ENCODE results near the gene FGF23. TPM values are rescaled to one million over a fixed set of nuclear protein-coding genes. Genes with fewer than 3 reads are reported as not detected.

FGF23 gene
- total and polyA plus RNA-seq, 7 donors, result not detected

DNA sequence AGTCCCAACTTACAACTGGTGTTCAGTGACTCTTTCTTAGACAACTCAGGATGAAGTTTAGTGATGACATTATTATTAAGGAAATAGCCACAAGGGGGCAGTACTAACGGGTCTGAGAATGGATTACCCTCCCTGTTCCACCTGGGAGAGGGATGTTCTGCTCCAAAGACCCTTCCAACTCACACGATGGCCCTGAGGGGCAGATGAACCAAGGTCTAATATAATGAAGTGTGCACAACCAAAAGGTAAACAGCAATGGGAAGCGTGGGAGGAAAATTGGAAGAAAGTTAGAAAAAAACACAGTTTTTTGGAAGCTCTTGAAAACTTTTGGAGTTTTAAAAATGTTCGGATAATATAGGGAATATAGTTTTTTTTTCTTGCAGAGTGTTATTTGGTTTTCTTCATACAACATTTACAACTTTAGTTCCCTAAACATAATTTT is 42.1 kb upstream of the FGF23 start:
- TF ChIP-seq, protein P1, sequence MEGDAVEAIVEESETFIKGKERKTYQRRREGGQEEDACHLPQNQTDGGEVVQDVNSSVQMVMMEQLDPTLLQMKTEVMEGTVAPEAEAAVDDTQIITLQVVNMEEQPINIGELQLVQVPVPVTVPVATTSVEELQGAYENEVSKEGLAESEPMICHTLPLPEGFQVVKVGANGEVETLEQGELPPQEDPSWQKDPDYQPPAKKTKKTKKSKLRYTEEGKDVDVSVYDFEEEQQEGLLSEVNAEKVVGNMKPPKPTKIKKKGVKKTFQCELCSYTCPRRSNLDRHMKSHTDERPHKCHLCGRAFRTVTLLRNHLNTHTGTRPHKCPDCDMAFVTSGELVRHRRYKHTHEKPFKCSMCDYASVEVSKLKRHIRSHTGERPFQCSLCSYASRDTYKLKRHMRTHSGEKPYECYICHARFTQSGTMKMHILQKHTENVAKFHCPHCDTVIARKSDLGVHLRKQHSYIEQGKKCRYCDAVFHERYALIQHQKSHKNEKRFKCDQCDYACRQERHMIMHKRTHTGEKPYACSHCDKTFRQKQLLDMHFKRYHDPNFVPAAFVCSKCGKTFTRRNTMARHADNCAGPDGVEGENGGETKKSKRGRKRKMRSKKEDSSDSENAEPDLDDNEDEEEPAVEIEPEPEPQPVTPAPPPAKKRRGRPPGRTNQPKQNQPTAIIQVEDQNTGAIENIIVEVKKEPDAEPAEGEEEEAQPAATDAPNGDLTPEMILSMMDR (IDR thresholded peaks at IDR 0.05), result peak; percentile 67
- intact Hi-C loops (cut with DNase I), result loop anchor here (2.0 to 5.0 kb wide), 3 partner anchors 105 to 114 kb away; no protein-coding TSS in a partner anchor
- H3K36me3 ChIP-seq (ENCODE audit: insufficient read depth in 1 of 2, low read depth in 1 of 2), result no peaks in the 10 kb centered on the region
- no peaks in the 10 kb centered on the region for H3K9me3 ChIP-seq
- ATAC-seq (peak; percentile 67 to 86 (median 73)), DNase-seq (no peak)
- no peak overlapping the region for H3K27ac ChIP-seq
- H3K4me3 ChIP-seq, result no peak overlapping the region
- H3K4me1 ChIP-seq, result no peaks in the 10 kb centered on the region
- peaks cover 0 to 12% (median 5%) of the 10 kb centered on the region in 3 donors for H3K27me3 ChIP-seq (ENCODE audit: insufficient read depth in 3 of 3, low read length in 2 of 3)
- 36 to 39% (median 37%) methylated on average over 4 of the region's 4 CpGs for WGBS, 3 donors

DNA sequence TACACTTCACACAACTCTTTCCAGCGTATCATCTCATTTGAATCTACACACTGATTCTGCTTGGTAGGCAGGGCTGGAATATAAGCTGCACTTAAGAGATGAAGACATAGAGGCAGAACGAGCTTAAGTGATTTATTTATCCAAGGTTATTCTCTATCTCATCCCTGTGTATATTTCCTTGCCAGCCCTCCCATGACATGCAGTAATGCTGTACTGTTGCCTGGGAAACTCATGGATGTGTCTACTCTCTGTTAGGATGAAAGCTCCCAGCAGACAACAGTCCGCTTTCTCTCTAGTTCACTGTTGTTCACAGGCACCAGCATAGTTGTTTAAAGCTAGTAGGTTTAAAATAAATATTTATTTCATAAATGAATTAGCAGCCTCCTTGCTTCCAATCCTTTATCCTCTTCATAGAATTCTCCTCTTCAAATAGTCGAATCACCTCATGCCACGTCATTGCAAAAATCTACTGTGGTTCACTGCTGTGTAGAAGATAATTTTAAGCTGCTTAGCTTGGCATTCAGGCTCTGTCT is 40.7 kb upstream of the FGF23 start:
- no peak for ATAC-seq
- 84 to 88% (median 86%) methylated on average over 5 of the region's 5 CpGs for WGBS, 3 donors
- Histone ChIP-seq H3K4me1 (no peaks in the 10 kb centered on the region), H3K9me3 (no peaks in the 10 kb centered on the region), H3K36me3 (ENCODE audit: insufficient read depth in 1 of 2, low read depth in 1 of 2) (no peaks in the 10 kb centered on the region), H3K27me3 (ENCODE audit: insufficient read depth in 3 of 3, low read length in 2 of 3) (peaks cover 0 to 12% (median 5%) of the 10 kb centered on the region in 3 donors), H3K4me3 (no peak overlapping the region), H3K27ac (no peak overlapping the region)
- intact Hi-C loops (cut with DNase I), result loop anchor here (2.0 to 5.0 kb wide), 3 partner anchors 107 to 113 kb away; no protein-coding TSS in a partner anchor
- TF ChIP-seq, protein P1 (IDR thresholded peaks at IDR 0.05), result no peak
- no peak for DNase-seq

DNA sequence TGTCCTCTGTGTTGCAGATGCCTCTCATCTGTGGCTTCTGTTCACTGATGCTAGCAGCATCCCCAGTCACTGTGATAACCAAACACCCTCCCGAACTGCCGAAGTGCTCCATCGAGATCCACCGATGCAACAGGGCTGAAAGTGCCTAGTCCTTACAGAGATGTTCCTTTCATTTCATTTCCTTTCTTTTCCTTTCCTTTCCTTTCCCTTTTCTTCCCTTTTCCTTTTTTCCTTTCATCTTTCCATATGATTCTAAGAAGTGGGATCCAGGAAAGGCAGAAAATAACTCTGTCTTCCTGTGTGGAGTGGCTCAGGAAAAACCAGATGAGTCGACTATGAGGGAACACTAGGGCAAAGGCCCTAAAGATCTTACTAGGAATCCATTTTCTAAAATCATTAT is 39.4 kb upstream of the FGF23 start:
- no peak overlapping the region for H3K4me3 ChIP-seq
- H3K27ac ChIP-seq, result no peak overlapping the region
- ATAC-seq, result no peak
- H3K4me1 ChIP-seq, result no peaks in the 10 kb centered on the region
- H3K9me3 ChIP-seq, result no peaks in the 10 kb centered on the region
- TF ChIP-seq, protein P1 (IDR thresholded peaks at IDR 0.05), result no peak
- intact Hi-C loops (cut with DNase I), result loop anchor here in 1 of 2 donors (10.0 kb wide), 1 partner anchor 56 kb away; no protein-coding TSS in a partner anchor
- 79 to 88% (median 83%) methylated on average over 5 of the region's 5 CpGs for WGBS, 3 donors
- H3K27me3 ChIP-seq (ENCODE audit: insufficient read depth in 3 of 3, low read length in 2 of 3), result peaks cover 0 to 12% (median 5%) of the 10 kb centered on the region in 3 donors
- no peaks in the 10 kb centered on the region for H3K36me3 ChIP-seq (ENCODE audit: insufficient read depth in 1 of 2, low read depth in 1 of 2)
- DNase-seq, result no peak

DNA sequence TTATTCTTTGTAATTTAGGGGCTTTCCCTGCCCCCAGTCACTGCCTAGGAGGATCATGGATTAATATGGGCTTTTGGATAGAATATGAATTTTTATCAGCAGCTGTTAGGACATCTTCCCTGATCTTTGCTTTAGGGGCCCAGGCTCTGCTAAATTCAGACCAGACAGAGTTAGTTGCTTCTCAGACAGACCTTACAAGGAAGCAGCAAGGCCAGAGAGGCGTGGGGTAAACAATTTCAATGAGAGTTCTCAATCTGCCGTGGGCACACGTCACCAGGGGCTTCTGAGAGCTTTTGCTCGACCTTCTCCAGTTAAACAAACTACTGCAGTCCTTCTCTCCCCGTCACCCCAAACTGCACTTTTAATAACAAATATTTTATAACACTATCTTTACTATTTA is 38.4 kb upstream of the FGF23 start:
- WGBS, 3 donors, result 43 to 53% (median 47%) methylated on average over 5 of the region's 5 CpGs
- ATAC-seq (no peak), DNase-seq (no peak)
- no peak overlapping the region for H3K27ac ChIP-seq
- H3K4me1 ChIP-seq, result no peaks in the 10 kb centered on the region
- H3K4me3 ChIP-seq, result no peak overlapping the region
- H3K27me3 ChIP-seq (ENCODE audit: insufficient read depth in 3 of 3, low read length in 2 of 3), result peaks cover 0 to 12% (median 5%) of the 10 kb centered on the region in 3 donors
- intact Hi-C loops (cut with DNase I), result loop anchor here in 1 of 2 donors (10.0 kb wide), 1 partner anchor 57 kb away; no protein-coding TSS in a partner anchor
- H3K36me3 ChIP-seq (ENCODE audit: insufficient read depth in 1 of 2, low read depth in 1 of 2), result no peaks in the 10 kb centered on the region
- no peaks in the 10 kb centered on the region for H3K9me3 ChIP-seq
- TF ChIP-seq, protein P1 (IDR thresholded peaks at IDR 0.05), result no peak

Data from psoas muscle (tissue), 8 donors.